Activated CD4-positive, alpha-beta T cell treated with anti-CD3 and anti-CD28 coated beads, Interleukin-10, Interleukin-2, amounts not matched to agents 100 ng/mL and 50 ng/mL, durations not matched to agents 16 hours and 8 hours (primary cell): ENCODE results near the gene OGFRL1.

Experiments
- DNase-seq: peaks from one replicate; pipeline ENCODE4 v3.0.0-alpha.2; 2020

OGFRL1 gene

GRCh38 chr6:71287926-71288227 lies 734 bp upstream of the OGFRL1 start:
- DNase-seq, result no peak

GRCh38 chr6:71289039-71289801 lies 609 bp downstream of the OGFRL1 start:
- peak; percentile 31 for DNase-seq

- no peak for DNase-seq
Measured at GRCh38 chr6:71289802-71290175, 1.2 kb downstream of the OGFRL1 start.

- no peak for DNase-seq
Measured at GRCh38 chr6:71290611-71291010, 2.0 kb downstream of the OGFRL1 start.

- peak; percentile 60 for DNase-seq
Measured at GRCh38 chr6:71292001-71292400, 3.4 kb downstream of the OGFRL1 start.

- no peak for DNase-seq
Measured at GRCh38 chr6:71294121-71294523, 5.5 kb downstream of the OGFRL1 start.

- DNase-seq, result no peak
Measured at GRCh38 chr6:71298459-71298858, 9.8 kb downstream of the OGFRL1 start.

GRCh38 chr6:71299541-71300470 lies 11.2 kb downstream of the OGFRL1 start:
- no peak for DNase-seq

- no peak for DNase-seq
Measured at GRCh38 chr6:71300561-71301168, 12.1 kb downstream of the OGFRL1 start.

- no peak for DNase-seq
Measured at GRCh38 chr6:71301546-71301945, 12.9 kb downstream of the OGFRL1 start.

- no peak for DNase-seq
Measured at GRCh38 chr6:71309656-71310055, 21.0 kb downstream of the OGFRL1 start.

- no peak for DNase-seq
Measured at GRCh38 chr6:71310261-71310660, 21.6 kb downstream of the OGFRL1 start.

- DNase-seq, result no peak
Measured at GRCh38 chr6:71312089-71312488, 23.5 kb downstream of the OGFRL1 start.

- no peak for DNase-seq
Measured at GRCh38 chr6:71317441-71317840, 28.8 kb downstream of the OGFRL1 start.

GRCh38 chr6:71320041-71320440 lies 31.4 kb downstream of the OGFRL1 start:
- DNase-seq, result no peak

GRCh38 chr6:71321314-71321713 lies 32.7 kb downstream of the OGFRL1 start:
- DNase-seq, result no peak

- no peak for DNase-seq
Measured at GRCh38 chr6:71324194-71324785, 35.7 kb downstream of the OGFRL1 start.

- no peak for DNase-seq
Measured at GRCh38 chr6:71326611-71327010, 38.0 kb downstream of the OGFRL1 start.

- no peak for DNase-seq
Measured at GRCh38 chr6:71330501-71330900, 41.9 kb downstream of the OGFRL1 start.

GRCh38 chr6:71332012-71332411 lies 43.4 kb downstream of the OGFRL1 start:
- no peak for DNase-seq

- DNase-seq, result no peak
Measured at GRCh38 chr6:71333050-71333449, 44.4 kb downstream of the OGFRL1 start.

- DNase-seq, result no peak
Measured at GRCh38 chr6:71333697-71334096, 45.1 kb downstream of the OGFRL1 start.

GRCh38 chr6:71334768-71335167 lies 46.2 kb downstream of the OGFRL1 start:
- DNase-seq, result peak; percentile 29
